Activated T-cell treated with anti-CD3 and anti-CD28 coated beads, Interleukin-2, amount 50 U/mL, for 48 hours (primary cell): Measurements from ENCODE around the gene ATXN3.

ENCODE experiments used
- DNase-seq, 2 experiments: peaks; one replicate each; pipeline ENCODE4 v3.0.0-alpha.2; 2020

Gene ATXN3

DNA sequence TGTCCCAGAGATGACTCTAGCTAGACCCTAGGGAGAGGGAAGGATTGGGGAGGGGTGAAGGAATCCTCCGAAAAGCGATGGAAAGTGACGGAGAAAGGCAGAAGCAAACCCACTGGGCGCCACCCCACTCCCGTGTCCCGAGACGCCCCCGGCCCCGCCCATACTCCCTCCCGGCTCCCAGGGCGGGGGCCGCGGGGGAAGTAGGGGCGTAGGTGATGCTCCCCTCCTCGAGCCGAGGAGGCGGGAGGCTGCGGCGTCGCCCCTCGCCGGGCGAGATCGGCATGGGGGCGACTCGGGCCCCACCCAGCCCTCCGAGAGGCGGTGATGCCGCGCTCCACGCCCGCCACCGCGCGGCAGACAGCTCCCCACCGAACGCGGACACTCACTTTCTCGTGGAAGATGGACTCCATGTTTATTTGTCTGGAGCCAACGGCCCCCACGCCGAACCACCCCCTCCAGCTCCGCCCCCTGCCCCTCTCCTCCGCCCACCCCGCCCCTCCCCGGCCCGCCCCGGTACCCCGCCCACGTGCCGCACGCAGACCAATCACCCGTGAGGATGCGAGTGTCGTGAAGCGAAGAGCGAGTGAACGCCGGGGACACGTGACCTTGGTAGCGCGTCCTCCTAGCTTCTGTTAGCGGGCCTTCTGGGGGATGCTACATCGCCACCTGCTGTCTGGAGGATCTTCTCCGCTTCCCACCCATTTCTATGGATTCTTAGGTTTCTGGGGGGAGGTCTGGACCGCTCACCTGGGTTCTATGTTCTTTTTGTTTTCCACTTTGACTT is at the start of gene ATXN3:
Gene ATXN3 (minus strand): TSS at position 440 of the 784 bp plus-strand sequence. CDS start 30 bp downstream, at position 410.
- peak; percentile 95 for DNase-seq

DNA sequence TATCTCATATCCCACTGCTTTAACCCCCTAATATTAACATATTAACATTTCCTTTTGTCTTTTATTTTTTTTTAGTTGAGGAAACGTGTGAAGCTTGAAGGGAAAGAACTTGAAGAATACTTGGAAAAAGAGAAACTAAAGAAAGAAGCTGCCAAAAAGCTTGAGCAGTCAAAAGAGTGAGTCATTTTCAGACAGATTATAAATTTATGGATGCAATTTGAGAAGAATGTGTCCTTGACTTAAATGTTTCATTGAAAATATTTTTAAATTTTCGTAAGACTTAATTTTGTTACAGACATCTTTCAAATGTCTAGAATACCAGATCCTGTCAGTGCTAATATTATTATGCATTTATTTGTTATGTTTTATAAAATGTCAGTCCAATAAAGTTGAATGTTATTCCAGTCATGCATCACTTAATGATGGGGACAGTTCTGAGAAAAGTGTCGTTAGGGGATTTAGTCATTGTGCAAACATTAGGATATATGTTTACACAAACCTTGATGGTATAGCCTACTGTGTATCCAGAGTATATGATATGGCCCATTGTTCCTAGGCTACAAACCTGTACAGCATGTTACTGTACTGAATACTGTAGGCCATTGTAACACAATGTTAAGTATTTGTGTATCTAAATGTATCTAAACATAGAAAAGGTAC is 48.0 kb upstream of the ATXN3 start:
- no peak for DNase-seq

DNA sequence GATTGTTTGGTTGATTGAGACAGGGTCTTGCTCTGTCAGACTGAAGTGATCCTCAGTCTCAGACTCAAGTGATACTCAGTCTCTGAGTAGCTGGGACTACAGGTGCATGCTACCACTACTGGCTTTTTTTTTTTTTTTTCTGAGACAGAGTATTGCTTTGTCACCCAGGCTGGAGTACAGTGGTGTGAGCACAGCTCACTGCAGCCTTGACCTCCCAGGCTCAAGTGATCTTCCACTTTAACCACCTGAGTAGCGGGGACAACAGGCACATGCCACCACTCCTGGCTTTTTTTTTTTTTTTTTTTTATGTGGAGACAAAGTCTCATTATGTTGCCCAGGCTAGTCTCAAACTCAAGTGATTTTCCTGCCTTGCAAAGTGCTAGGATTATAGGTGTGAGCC is 47.2 kb upstream of the ATXN3 start:
- DNase-seq, result no peak

DNA sequence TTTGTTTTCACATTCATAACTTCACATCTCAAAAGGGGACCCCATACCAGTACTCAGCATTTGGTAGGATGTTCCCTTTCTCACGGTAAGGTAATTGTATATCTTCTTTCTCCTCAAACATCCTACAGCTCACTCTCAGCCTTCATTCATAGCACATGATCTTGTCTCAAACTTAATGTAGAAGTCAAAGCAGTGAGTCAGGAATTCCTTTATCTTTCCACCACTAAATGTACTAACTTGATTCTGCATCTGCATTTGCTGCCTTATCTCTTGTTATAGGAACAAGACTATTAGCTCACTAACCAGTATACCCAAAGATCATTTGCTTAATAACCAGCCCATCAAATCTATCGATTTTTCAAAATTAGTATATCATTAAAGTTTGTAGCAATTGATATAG is 38.3 kb upstream of the ATXN3 start:
- DNase-seq, result no peak

DNA sequence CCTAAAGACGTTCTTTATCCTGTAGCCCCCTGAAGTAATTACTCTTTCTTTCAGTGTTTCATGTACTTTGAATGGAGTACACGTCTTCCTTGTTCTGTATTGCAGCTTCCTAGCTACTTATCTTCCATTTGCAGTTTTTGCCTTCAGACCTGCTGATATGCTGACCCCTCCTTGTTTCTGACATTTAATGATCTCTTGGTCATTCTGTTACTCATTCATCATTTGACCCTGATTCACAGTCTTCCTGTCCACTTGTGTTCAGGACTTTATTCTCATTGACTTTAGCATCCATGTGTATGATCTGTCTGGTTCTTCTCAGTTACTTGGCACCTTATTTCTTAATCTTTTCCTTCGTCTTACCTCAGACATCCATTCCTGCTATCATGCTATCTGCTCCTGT is 37.6 kb upstream of the ATXN3 start:
- no peak for DNase-seq

DNA sequence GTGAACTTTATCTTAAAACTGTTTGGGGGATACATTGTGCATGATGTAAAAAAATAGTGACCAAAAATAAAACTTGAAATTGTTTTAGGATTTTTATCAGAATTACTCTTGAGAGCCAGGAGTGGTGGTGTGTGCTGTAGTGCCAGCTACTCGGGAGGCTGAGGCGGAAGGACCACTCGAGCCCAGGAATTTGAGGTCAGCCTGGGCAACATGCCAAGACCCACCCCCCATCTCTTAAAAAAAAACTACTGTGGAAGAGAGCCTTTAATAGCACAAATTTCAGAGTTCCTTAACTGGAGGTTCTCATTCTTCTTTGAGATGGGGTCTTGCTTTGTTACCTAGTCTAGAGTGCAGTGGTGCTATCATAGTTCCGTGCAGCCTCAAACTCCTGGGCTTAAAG is 36.9 kb upstream of the ATXN3 start:
- DNase-seq, result no peak

DNA sequence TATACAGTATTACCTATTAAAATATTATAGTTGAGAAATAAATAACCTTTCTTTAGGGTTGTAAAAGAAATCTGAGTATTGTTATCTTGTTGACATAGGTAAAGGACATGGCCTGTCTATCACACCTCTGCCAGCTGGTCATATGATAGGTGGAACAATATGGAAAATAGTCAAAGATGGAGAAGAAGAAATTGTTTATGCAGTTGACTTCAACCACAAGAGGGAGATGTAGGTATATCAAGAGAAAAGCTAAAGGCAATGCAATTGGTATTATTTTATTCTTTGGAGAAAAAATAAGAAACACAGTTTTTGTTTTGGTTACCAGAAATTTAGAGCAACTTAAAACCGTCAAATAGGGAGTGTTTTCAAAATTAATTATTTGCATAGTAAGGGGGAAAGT is 28.9 kb upstream of the ATXN3 start:
- no peak for DNase-seq

DNA sequence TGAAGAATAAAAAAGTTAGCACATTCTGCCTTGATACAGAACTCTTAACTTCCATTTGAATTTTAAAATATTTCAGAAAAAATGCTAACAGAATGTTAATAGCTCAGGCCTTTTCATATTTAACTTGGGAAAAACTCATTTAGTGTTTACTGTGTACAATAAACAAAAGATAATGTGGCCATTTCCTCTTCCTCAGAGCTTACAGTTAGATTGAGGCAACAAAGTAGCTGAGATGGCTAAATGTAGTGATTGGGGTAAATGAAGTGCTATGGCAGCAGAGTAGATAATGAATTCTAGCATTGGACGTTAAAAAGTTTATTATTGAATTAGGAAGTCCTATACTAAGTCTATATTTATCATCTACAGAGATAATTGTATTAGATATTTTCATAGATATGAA is 28.1 kb upstream of the ATXN3 start:
- no peak for DNase-seq

DNA sequence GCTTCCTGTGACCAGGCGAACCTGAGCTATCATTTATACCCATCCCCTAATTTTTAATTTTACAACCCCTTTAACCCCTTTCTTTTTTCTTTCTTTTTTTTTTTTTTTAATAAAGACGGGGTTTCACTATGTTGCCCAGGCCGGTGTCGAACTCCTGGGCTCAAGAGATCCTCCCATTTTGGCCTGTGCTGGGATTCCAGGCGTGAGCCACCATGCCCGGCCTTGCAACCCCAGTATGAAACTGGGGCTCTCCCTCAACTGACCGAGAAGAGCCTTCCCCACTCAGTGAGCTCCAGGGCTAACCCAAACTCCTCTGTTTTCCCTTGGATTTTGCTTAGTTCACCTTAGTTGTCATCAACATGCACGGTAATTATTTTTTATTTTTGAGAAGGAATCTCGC is 16.4 kb upstream of the ATXN3 start:
- DNase-seq, result no peak

DNA sequence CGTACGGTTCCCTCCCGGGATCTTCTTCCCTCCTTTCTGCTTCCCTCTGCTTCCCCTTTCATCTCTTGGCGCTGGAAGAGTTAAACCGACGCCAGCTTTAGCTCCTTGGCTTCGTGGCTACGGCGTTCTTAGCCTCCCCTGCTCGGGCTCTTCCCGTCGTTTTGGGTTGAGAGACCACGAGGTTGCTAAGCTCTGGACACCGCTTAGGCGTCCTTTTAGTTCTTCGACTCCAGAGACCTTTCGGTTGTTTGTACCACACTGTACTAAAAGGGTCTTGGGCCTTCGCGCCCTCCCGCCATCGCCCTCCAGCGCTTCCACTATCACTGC is 15.9 kb upstream of the ATXN3 start:
- DNase-seq, result no peak

DNA sequence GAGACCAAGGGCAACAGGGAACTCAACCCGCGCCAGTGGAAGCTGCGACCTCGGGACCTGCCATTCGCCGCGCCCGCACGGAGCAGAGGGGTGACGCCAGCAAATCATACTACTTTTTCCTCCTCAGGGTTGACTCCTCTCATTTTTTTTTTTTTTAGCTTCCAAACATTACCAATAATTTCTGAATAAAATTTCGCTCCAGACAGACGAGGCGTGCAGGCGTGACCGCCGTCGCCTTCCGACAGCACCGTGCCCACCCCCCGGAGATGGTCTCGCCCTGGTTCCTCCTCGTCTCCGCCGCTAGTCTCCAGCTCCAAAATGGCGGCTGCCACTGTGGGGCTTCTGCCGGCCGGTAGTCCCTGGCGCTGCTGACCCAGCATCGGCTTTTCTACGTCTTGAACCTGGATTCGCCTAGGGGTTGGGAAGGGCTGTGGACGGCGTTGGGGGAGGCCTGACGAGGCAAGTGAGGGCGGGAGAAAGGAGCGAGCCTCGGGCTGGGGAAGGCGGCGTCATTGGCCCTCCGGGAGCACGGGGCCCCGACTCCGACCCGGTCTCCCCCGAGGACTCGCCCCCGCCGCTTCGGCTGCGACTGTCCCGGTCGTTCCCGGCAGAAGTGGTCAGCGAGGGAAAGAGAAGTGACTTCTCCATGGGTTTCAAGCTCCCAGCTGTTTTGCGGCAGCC is 15.4 kb upstream of the ATXN3 start, which contains the start of the genes CPSF2 and NDUFB1:
Gene CPSF2 (plus strand): TSS at position 300 of the 681 bp plus-strand sequence. CDS start 9,016 bp downstream, outside the sequence.
Gene NDUFB1 (minus strand): TSS at position 37 of the 681 bp plus-strand sequence. CDS start 4,069 bp downstream, outside the sequence.
- DNase-seq, result peak; percentile 88 to 91

DNA sequence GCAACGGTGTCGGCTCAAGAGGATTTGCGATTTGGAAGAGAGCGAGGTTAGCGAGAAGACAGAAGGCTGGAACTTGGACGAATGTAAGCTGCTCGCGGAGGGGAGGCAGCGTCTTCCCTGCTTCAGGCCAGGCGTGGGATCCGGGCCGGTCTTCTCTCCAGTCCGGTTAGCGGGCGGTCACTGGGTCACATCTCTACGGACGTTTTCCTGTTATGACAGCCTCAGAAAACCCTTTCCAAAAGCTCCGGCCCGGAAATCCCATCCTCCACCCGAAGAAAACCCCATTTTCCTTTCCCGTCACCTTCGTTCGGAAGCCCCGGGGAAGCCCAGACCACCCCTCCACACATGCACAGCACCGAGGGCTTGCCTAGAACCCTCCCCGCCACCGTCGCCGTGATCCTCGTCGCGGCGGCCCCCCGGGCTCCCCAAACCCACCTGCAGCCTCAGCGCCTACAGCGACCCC is 14.9 kb upstream of the ATXN3 start:
- no peak for DNase-seq

DNA sequence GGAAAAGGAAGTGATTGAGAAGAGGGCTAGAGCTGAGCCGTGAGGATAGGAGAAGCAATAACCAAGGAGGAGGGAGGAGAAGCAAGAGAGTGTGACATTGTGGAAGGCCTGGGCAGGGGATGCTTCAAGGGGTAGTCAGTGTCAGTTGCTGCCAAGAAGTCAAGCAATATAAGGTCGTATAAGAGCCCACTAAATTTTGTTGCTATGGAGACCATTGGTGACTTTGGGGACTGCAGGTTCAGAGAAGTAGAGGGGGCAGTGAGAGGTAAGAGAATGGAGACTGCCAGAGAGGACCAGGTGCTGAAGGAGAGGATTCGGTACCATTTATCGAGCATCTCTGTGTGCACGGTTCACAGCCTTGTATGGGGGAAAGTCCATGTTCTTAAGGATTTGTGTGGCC is 3.1 kb upstream of the ATXN3 start:
- DNase-seq, result no peak

DNA sequence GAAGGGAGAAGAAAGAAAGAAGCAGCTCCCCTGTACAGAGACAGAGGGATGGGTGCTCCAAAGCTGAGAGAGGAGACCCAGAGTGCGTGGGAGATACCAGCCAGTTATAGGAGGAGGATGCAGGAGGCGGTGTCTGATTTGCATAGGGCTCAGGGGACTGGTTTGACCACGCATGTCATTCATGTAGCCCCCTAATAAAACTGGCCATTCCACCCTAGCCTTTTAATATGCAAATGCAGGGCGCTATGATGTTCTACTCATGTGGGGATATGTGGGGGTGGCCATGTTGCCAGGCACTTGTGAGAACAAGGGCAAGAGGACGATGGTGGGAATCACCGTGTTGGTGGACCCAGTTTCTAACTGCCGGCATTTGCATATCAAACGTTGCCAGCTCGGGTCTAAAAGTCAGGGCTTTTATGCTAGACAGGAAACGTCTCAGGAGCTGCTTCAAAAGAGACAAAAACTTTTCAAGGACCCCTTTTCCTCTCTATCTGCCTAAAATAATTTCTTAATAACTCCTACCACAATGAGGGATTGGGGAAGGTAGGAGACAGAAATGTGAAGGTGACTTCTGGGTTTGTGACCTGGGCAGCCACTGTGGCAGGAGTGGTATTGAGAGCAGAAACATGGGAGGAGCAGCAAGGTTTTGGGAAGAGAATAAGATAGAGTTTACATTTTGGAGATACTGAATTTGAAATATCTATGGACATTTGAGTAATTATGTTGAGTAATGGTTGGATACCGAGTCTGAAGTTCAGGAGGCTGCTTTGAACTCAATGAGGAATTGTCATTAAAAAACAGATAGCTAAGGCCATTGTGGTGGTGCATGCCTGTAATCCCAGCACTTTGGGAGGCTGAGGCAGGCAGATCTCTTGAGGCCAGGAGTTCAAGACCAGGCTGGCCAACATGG is 2.2 kb upstream of the ATXN3 start:
- DNase-seq, result peak; percentile 41 to 46

DNA sequence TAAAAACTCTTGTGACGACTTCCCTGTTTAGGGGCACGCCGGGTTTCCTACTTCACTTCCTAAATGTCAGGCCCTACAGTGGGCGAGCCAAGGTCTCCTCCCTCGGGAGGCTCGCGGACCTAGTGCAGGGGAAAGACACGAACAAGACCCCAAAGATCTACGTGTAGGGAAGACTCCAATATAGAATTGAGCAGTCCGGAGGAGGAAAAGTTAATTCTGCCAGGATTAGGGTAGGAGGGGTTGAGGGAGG is 564 bp downstream of the ATXN3 start:
- DNase-seq, result no peak

DNA sequence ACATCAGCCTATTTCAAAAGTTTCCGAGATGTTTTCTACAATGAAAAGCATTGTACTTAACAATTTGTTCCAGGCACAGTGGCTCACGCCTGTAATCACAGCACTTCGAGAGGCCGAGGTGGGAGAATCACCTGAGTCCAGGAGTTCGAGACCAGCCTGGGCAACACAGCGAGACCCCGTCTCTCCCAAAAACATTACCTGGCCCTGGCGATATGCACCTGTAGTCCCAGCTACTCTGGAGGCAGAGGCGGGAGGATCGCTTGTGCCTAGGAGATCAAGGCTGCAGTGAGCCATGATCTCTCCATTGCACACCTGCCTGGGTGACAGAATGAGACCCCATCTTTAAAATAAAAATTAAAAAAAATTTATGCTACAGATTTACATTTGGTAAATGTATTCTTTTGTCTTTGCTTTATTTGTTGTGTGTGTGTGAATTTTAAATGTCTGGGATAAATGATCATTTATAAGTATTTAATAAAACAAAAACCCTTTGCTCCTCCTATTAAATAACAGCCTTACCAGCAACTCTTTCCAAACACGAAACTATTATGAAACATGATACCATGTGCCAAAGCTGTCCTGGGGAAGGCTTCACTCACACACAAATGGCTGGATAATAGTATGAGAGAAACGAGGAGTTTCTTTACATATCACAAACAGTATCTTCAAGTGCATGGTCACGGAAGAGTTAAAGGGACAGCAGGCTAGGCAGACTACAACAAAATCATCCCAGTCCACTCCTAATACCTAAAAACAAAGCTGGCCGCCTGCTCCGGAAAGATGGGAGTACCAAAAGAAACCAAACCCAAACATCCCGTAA is 1.1 kb downstream of the ATXN3 start:
- no peak for DNase-seq

DNA sequence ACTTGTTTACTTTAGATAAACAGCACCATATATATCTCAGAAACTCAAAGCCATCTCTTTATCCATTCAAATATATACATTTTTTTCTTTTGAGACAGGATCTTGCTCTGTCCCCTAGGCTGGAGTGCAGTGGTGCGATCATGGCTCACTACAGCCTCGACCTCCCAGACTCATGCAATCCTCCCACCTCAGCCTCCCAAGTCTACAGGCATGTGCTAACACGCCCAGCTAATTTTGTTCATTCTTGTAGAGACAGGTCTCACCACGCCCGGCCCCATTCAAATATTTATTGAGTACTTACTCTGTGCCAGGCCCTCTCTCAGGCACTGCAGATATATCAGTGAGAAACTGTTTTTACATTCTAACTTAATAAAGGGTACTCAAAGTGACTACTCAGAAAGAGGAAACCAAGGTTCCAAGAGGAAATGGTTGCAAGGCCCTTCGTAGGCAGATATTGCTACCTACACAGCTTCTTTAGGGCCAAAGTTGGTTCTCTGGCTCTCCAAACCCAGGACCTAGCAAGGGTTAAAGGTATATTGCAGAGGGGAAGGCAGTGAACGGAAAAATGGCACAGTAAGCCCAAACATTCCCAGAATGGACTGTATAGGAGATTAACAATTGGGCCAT is 2.9 kb downstream of the ATXN3 start:
- DNase-seq, result no peak

DNA sequence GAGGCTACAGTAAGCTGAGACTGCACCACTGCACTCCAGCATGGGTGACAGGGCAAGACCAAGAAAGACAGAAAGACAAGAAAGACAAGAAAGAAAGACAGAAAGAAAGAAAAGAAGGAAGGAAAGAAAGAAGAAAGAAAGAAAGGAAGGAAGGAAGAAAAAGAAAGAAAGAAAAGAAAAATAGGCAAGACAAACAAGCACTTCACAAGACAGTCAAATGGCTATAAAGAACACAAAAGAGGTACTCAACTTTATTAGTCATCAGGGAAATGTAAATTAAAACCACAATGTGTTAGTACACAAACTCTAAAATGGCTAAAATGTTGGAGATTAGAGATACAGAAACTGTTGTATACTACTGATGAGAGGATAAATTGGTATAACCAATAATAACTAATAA is 6.6 kb downstream of the ATXN3 start:
- no peak for DNase-seq

DNA sequence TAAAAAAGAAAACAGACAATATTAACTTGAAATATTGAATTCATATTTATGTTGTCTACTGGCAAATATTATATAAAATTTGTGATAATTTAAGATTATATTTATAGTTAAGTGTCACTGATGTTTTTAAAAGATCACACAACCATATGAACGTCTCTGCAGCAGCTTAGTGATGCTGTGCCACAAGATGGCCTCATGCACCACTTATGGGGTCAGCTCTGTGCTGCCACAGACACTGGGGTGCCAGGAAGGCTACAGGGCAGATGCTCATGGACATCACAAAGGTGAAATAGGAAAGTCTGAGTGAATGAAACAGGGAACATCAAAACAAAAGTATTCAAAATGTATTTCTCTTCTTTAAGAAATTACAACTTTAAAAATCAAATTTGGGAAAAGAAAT is 13.1 kb downstream of the ATXN3 start:
- DNase-seq, result no peak

DNA sequence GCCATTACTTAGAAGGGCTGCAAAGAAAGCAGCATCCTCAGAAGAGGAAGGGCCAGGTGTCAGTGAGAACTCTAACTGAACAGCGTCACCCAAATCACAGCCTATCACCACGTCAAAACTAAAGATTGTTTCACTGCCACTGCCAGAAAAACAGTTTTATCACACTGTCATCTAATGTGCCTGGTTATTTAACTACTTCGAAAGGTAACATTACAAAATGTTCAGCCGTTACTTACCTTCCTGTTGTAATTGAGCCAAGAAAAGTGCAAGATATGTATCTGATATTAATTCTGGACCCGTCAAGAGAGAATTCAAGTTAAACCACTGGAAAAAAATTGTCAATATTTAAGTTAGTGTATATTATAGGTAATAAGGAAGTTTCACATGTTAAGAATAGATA is 17.9 kb downstream of the ATXN3 start:
- no peak for DNase-seq

DNA sequence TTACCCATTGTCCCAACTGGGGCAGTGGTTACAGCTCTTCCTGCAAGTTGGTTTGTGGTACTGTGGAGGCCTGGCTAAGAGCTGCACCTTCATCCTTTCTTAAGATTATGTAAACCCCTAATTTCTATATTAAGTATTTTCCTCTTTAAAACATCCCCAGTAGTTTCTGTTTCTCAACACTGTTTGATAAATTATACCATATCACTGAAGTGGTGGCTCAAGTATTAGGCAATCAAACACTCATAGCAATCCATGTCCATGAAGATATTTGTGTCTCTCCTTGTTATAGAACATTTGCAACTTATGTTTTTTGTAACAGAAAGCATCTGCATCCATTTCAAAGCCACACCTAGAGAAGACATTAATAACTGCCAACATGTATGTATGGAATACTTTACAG is 31.8 kb downstream of the ATXN3 start:
- no peak for DNase-seq
